SIG-M5 treated with dmso at 0.1 percent for 504 hours (cell line): ENCODE data around the gene TBL3.
A peak's percentile ranks its signal among the peaks of the same experiment; 100 is the strongest.
"Not testable (repeated sequence)": the region's sequence is repeated elsewhere in the genome, so short reads cannot be mapped to it uniquely, and the experiment has no call there.

Experiments used
- DNase-seq: peaks from one replicate; lab custom pipeline; 2025; ENCODE audit not compliant: unreplicated experiment; lab: John Stamatoyannopoulos, UW

TBL3 gene

DNA sequence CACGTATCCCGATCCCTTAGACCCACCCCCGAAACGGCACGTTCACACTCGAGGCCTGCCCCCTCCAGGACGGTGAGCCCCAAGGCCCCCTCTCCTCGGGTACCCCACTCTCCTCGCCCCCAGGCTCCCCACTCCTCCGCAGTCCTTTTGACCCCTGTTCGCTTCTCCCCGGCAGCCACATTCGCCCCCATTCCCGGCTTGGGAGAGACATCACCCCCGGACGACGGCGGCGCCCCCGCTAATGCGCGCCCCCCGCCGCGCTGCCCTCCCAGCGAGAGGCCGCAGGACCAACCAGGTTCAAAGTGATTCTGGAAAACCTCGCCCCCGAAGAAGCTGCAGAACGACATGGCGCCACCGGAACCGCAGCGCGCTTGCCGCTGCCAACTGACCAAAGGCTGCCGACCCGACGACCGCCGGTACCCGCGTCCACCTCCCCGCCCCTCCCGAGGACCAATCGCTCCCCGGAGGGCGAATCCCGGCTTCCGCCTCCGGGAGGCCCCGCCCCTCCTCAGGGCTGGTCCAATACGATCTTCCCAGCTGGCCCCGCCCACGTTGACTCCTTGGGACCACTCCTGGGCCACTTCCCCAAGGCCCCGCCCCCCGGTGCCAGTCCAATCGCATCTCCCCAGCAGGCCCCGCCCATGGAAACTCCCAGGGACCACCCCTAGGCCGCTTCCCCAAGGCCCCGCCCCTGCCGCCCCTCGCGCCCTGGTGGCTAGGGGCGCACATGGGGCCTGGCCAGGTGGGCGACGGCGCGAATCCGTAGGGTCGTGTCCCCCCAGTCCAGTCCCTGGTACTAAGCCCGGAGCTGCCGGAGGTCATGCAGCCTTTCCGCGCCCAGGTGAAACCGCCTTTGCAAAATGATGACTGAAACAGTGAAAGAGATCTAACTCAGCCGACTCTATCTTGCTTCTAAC, 28.8 kb upstream of the TBL3 start, which contains the start of gene MSRB1:
Gene MSRB1, minus strand, starts transcription at position 390 of the 917 bp plus-strand sequence. Its CDS starts 43 bp downstream, at position 347.
- DNase-seq: peak; percentile 97

DNA sequence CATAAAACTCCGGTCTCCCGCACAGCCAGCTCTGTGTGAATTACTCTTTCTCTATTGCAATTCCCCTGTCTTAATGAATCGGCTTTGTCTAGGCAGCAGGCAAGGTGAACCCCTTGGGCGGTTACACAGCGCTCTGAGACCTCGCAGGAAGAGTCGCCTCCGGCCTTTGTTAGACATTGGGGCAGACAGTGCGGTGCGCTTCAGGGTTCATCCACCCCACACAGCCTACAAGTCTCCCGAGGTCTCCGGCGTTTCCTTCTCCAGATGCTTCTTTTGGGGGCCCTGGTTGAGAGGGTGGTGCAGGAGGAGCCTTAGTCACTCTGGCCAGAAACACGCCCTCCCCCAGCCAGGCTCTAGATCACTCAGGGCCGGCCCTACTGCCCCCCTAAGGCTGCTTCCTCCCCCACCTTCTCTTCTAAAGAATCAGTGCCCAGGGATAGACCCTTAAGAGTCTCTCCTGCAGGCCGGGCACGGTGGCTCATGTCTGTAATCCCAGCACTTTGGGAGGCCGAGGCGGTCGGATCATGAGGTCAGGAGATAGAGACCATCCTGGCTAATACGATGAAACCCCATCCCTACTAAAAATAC, 27.1 kb upstream of the TBL3 start:
- DNase-seq: no peak

DNA sequence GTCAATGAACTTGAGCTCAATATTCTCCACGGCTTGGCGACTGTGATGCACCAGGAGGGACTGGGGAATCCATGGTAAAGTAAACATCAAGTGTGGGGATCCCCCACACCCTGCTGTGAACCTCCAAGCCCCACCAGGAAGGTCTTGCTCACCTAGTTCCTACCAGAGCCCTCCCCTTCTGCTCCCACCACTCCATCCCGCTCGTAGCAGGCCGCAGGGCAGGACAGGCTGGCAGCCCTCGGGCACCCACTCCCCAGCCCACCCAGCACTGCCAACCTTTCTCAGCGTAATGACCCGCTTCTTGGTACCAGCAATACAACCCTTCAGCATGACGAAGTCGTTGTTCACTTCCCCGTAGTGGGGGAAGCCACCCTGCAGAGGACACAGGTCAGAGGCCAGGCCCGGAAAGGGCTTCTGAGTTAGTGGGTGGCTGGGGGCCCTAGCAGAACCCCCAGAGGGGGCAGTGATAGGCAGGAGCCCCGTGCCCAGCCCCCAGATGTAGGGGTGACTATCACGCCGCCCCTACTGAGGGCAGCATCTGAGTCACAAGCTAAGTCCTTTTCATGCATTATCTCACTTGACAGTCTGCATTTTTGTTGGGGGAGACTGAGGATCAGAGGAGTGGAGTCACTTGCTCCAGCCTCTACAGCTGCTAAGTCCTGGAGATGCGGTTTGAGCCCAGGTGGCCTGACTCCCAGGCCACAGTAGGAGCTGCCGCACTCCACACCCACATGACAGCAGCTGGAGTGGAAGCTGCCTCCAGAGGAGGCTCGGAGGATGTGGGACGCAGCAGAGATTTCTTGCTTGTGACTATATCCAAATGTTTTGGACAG, 26.1 kb upstream of the TBL3 start:
- DNase-seq: no peak

DNA sequence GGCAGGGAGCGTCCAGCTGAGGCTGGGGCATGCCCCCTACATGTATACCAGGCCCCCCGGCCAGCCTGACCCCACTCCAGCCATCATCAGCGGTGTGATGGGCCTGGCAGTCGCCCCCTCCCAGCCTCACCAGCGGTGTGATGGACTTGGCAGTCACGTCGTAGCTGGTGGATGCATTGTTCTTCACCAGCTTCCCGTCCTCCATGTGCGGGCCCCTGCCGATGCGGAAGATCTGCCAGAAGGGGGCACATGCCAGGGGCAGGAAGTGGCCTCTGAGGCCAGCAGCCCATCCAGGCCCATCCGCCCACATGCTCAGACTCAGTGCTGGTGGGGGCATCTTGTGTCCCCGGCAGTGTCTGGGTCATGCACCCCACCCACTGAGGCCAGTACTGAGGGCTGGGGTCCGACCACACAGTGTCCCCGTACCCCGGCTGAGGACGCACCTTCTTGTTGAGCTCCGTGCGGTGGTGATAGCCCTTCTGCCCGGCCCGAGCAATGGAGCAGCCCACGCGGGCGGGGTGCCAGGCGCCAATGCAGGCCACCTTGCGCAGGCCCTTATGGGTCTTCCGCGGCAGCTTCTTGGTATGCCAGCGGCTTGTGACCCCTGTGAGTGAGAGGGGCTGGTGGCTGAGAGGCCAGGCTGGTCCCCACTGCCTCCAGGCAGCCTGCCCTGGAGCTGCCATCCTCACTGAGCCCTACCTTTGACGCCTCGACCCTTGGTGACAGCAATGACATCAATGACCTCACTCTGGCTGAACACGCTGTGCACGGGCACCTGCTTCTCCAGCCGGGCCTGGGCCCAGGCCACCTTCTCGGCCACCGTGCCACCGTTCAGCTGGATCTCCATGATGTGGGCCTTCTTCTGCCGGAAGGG, 25.1 kb upstream of the TBL3 start:
- no peak for DNase-seq

DNA sequence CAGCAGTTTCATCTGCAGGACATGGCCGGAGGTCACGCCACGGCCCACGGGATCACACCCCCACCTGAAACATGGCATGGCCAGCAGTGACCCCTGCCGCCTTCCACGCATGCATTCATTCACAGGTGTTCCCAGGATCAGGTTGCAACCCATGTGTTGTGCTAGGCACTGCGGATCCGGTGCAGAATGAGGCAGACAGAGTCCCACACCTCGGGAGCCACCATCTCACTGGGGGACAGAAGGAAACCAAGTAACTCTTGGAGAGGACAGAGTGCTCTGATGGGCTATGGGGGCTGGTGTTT, 24.5 kb upstream of the TBL3 start:
- DNase-seq: no peak

DNA sequence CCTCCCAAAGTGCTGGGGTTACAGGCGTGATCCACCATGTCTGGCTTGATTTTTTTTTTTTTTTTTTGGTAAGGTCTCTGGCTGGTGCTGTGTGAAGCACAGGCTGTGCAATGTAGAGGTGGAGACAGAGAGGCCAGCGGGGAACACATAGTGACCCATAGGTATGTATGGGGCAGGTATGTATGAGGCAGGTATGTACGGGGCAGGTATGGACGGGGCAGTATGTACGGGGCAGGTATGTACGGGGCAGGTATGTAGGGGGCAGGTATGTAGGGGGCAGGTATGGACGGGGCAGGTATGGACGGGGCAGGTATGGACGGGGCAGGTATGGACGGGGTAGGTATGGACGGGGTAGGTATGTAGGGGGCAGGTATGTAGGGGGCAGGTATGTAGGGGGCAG, 22.3 kb upstream of the TBL3 start:
- DNase-seq: no peak

DNA sequence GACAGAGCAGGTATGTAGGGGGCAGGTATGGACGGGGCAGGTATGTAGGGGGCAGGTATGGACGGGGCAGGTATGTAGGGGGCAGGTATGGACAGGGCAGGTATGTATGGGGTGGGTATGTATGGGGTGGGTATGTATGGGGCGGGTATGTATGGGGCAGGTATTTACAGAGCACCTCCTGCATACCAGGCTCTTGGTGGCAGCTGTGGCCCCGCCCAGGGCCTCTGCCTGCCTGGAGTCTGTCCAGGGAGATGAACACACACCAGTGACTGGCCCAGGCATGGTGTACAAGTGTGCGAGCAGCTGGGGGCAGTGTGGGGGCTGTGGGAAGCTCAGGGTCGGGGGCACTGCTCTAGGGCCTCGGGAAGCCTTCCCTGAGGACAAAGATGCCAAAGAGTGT, 21.8 kb upstream of the TBL3 start:
- no peak for DNase-seq

DNA sequence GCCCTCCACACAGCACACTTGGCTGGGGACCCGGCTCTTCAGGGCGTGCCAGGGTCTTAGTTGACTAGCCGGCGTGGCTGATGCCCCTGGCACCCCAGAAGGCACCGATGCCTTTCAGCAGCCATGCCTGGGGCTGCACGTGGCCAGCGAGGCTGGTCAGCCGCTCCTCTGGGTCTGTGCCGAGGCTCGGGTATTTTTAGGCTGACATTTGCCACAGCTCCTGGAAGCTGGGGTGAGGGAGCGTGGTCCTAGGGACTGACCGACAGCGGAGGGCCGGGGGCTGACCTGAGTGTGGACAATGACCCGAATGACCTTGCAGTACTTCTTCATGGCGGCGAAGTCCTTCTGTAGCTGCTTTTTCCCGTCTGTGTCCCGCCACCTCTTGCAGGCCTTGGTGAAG, 21.3 kb upstream of the TBL3 start:
- no peak for DNase-seq

DNA sequence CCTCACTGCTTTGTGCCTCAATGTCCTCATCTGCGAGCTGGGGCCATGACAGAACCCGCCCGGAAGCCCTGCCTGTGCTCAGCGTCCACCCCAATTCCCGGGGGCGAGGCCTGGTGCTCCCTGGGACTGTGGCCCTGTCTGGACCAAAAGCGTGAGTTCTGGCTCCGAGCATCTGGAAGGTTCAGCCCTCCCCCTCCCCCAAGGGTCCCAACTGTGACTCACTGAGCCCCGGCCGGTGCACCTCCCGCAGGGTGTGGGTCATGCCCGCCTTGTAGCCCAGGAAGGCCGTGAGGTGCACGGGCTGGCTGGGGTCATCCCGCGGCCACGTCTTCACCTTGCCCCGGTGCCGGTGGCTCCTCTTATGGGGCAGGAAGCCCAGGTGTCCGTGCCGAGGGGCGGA, 18.1 kb upstream of the TBL3 start:
- no peak for DNase-seq

DNA sequence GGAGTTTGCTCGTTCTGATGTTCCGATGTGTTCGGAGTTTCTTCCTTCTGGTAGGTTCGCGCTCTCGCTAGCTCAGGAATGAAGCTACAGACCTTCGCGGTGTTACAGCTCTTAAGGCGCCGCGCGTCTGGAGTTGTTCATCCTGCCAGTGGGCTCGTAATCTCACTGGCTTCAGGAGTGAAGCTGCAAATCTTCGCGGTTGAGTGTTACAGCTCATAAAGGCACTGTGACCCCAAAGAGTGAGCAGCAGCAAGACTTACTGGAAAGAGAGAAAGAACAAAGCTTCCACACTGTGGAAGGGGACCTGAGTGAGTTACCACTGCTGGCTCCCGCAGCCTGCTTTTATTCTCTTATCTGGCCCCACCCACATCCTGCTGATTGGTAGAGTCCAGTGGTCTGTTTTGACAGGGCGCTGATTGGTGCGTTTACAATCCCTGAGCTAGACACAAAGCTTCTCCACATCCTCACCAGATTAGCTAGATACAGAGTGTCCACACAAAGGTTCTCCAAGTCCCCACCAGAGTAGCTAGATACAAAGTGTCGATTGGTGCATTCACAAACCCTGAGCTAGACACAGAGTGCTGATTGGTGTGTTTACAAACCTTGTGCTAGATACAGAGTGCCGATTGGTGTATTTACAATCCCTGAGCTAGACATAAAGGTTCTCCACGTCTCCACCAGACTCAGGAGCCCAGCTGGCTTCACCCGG, 14.3 kb upstream of the TBL3 start:
- not testable (repeated sequence) for DNase-seq

DNA sequence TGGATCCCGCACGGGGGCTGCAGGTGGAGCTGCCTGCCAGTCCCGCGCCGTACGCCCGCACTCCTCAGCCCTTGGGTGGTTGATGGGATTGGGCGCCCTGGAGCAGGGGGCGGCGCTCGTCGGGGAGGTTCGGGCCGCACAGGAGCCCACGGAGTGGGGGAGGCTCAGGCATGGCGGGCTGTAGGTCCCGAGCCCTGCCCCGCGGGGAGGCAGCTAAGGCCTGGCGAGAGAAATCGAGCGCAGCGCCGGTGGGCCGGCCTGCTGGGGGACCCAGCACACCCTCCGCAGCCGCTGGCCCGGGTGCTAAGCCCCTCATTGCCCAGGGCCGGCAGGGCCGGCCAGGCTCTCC, 13.7 kb upstream of the TBL3 start:
- not testable (repeated sequence) for DNase-seq

DNA sequence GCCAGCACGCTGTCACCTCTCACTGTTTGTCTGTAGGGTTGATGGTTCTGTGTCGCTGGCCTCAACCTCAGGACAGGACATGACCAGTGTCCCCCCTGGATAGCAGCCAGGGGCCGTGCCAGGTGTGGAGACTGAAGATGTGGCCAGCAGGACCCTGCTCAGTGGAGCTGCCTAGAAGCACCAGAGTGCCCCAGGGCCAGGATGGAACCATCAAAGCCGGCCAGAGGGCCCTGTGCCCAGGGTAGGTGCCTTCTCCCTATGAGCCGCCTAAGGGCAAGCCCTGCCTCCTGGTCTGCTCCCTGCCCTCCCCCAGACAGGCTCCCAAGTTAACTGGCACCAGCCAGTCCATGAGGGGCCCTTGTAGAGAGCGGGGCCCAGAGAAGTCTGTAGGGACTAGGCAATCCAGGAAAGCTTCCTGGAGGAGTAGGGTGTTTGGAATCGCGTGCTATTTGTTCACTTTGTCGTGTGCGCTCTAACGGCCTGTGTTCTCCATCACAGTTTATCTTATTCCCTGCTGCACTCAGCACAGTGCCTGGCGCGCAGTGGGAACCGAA, 13.1 kb upstream of the TBL3 start:
- DNase-seq: no peak

DNA sequence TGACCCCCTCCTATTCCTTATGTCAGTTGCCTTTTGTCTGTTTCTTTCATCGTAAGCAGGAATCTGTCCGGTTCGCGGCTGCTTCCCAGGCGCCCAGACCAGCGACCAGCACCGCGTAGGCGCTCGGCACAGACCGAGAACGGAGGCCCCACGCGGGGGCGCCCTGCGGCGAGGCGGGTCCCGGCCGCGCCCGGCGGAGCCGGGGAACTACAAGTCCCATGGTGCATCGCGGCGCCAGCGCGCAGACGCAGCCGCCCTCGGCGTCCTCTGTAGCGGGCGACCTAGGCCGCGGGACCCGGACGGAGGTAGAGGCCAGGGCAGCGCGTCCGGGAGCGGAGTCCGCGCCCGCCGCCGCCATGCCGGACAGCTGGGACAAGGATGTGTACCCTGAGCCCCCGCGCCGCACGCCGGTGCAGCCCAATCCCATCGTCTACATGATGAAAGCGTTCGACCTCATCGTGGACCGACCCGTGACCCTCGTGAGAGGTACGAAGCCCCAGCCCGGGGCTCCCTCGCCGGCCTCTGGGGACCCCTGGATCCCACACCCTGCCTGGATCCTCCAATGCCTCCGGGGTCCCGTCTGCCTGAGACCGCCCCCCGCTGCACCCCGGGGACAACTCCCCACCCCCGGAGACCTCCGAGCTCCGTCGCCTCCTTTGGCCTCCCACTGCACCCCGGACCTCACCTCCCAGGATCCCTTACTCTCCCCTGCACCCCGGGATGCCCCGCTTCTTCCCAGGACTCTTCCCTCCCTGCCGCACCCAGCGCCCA, 12.4 kb upstream of the TBL3 start, which contains the start of gene NDUFB10:
Gene NDUFB10, plus strand, starts transcription at position 270 of the 771 bp plus-strand sequence. Its CDS starts 87 bp downstream, at position 357.
- peak; percentile 78 for DNase-seq

DNA sequence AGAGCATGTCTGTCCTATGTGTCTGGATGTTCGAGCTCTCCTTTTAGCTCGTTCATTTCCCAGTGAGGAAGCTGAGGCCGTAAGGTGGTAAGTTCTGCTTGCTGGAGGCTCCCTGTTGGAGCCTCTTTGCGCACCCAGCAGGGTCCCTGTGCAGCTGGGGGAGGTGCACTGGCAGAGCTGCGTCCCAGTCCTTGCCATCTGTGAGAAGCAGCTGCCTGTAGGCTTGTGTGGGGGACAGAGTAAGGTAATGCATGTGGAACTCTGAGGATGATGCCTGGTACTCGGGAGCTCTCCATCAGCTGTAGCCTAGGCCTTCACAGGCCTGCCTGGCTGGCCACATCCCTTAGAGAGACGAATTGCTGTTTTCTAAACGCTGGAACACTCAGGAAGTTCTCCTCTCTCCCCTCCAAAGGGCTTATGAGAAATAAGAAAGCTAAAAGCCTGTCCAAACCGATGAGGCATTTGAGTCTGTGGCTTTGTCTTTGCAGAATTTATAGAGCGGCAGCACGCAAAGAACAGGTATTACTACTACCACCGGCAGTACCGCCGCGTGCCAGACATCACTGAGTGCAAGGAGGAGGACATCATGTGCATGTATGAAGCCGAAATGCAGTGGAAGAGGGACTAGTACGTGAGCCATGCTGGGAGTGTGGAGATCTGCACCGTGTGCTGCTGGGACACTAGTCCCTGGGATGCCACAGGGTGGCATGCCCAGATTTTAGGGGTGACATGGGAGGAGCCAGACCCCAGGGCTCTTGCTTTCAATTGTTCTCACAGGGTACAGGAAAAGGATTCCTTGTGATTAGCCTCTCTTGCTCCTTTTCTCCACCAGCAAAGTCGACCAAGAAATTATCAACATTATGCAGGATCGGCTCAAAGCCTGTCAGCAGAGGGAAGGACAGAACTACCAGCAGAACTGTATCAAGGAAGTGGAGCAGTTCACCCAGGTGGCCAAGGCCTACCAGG, 10.9 kb upstream of the TBL3 start:
- DNase-seq: peak; percentile 77

DNA sequence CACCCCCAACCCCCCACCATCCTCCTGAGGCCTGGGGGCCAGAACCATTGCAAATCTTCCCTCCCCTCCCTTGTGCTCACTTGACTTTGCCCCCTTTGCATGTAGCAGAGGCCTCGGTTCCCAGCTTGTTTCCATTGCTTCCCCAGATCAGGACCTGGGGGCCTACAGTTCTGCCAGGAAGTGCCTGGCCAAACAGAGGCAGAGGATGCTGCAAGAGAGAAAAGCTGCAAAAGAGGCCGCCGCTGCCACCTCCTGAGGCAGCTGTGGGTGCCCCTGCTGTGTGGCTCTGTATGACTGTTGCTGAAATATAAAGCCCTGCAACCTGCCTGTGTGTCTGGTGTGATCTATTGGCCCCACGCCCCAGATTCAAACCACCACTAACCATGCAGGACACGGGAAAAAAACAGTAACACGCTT, 10.2 kb upstream of the TBL3 start:
- DNase-seq: peak; percentile 63

DNA sequence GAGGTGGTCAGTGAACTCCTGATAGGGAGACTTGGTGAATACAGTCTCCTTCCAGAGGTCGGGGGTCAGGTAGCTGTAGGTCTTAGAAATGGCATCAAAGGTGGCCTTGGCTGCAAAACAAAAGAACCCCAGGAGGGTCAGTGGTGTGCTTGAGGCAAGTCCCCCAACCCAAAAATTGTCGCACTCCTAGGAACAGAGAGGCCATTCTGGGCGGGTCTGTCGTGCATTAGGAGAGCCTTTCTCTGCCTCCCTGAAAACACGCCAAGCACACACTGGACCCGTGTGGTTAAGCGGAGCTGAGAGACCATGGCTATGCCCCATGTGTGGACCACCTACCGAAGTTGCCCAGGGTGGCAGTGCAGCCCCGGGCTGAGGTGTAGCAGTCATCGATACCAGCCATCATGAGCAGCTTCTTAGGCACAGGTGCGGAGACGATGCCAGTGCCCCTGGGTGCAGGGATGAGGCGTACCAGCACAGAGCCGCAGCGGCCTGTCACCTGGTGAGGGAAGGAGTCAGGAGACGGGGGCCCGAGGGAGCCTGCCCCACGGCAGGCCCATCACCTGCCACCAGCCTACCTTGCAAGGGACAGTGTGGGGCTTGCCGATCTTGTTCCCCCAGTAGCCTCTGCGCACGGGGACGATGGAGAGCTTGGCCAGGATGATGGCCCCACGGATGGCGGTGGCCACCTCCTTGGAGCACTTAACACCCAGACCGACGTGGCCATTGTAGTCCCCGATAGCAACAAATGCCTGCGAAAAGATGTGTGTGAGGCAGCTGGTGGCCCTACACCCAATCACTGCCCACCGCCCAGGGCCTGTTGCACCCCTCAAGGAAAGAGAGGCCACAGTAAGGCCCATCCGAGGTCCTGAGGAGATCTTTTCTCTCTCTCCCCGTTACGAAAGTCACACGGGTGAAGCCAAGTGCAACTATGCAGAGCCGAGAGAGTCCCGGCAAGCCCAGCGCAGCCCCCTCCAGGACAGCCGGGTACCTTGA, 9.4 kb upstream of the TBL3 start:
- DNase-seq: not testable (repeated sequence)
